ENCODE data around the gene CLCN3. TPM values are rescaled to one million over a fixed set of nuclear protein-coding genes. Genes with fewer than 3 reads are reported as not detected.
A peak's percentile ranks its signal among the peaks of the same experiment; 100 is the strongest.

The CLCN3 gene
- total RNA-seq, 1 donor from 2014 or later, result 54.1 TPM

- intact Hi-C loops (cut with micrococcal nuclease), result no loop called here
- Histone ChIP-seq H3K9me3 (replicated peaks) (no peaks in the 10 kb centered on the region), H3K27me3 (ENCODE audit: low read depth) (no peaks in the 10 kb centered on the region), H3K27ac (replicated peaks) (peak overlapping the region; percentile 62), H3K4me1 (peaks cover 87% of the 10 kb centered on the region), H3K4me3 (no peak overlapping the region), H3K36me3 (peaks cover 3% of the 10 kb centered on the region)
- no peak for DNase-seq
- TF ChIP-seq, protein P1, sequence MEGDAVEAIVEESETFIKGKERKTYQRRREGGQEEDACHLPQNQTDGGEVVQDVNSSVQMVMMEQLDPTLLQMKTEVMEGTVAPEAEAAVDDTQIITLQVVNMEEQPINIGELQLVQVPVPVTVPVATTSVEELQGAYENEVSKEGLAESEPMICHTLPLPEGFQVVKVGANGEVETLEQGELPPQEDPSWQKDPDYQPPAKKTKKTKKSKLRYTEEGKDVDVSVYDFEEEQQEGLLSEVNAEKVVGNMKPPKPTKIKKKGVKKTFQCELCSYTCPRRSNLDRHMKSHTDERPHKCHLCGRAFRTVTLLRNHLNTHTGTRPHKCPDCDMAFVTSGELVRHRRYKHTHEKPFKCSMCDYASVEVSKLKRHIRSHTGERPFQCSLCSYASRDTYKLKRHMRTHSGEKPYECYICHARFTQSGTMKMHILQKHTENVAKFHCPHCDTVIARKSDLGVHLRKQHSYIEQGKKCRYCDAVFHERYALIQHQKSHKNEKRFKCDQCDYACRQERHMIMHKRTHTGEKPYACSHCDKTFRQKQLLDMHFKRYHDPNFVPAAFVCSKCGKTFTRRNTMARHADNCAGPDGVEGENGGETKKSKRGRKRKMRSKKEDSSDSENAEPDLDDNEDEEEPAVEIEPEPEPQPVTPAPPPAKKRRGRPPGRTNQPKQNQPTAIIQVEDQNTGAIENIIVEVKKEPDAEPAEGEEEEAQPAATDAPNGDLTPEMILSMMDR (IDR thresholded peaks at IDR 0.05; ENCODE audit: borderline replicate concordance), result no peak
Observed at GRCh38 chr4:169625886-169626285, 5.5 kb downstream of the CLCN3 start.

DNA sequence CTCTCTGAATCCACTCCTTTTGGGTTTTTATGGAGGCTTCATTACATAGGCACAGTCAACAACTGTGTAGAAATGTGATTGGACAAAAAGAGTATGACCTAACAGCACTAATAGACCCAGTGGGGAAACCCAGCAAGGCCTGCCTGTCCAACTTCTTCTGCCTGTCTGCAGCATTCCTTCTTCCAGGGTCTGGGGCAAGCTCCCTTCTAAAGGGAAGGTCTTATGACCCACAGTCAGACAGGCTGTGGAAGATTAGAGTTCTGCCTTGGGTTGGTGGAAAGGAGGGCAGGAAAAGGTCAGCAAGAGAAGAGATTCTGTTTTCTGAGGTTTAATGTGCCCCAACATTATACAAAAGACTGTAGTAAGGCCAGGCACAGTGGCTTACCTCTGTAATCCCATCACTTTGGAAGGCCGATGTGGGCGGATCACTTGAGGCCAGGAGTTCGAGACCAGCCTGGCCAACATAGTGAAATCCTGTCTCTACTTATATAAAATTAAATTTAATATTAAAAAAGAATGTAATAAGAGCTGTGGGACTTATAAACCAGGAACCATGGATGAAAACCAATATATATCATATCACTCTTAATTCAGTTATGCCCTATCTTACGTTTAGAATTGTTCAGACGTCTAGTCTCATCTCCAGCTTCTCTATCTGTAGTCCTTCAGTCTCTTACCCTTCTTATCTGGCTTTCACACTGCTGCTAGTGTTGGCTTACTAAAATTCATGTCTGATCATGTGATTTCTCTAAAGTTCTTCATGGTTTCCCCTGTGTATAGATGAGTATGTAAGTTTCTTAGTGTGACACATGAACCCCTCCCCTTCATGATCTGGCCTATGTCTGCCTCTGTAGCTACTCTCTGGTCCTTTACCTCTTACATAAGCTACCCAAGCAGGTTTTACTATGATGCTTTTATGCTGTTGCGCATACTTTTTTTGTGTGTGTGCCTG, 6.2 kb downstream of the CLCN3 start:
- no peaks in the 10 kb centered on the region for H3K9me3 ChIP-seq (replicated peaks)
- H3K4me3 ChIP-seq, result no peak overlapping the region
- H3K27ac ChIP-seq (replicated peaks), result peak overlapping the region; percentile 62
- no peaks in the 10 kb centered on the region for H3K27me3 ChIP-seq (ENCODE audit: low read depth)
- TF ChIP-seq, protein P1 (IDR thresholded peaks at IDR 0.05; ENCODE audit: borderline replicate concordance), result no peak
- DNase-seq, result no peak
- intact Hi-C loops (cut with micrococcal nuclease), result no loop called here
- peaks cover 3% of the 10 kb centered on the region for H3K36me3 ChIP-seq
- H3K4me1 ChIP-seq, result peaks cover 79% of the 10 kb centered on the region

- peak overlapping the region; percentile 62 for H3K27ac ChIP-seq (replicated peaks)
- DNase-seq, result no peak
- TF ChIP-seq, protein P1 (IDR thresholded peaks at IDR 0.05; ENCODE audit: borderline replicate concordance), result no peak
- no peaks in the 10 kb centered on the region for H3K27me3 ChIP-seq (ENCODE audit: low read depth)
- no peak overlapping the region for H3K4me3 ChIP-seq
- H3K9me3 ChIP-seq (replicated peaks), result no peaks in the 10 kb centered on the region
- intact Hi-C loops (cut with micrococcal nuclease), result no loop called here
- H3K36me3 ChIP-seq, result peaks cover 3% of the 10 kb centered on the region
- H3K4me1 ChIP-seq, result peaks cover 72% of the 10 kb centered on the region
Observed at GRCh38 chr4:169627307-169627706, 6.9 kb downstream of the CLCN3 start.

- intact Hi-C loops (cut with micrococcal nuclease), result no loop called here
- H3K27me3 ChIP-seq (ENCODE audit: low read depth), result no peaks in the 10 kb centered on the region
- H3K36me3 ChIP-seq, result peaks cover 3% of the 10 kb centered on the region
- peaks cover 65% of the 10 kb centered on the region for H3K4me1 ChIP-seq
- no peak overlapping the region for H3K4me3 ChIP-seq
- peak overlapping the region; percentile 62 for H3K27ac ChIP-seq (replicated peaks)
- H3K9me3 ChIP-seq (replicated peaks), result no peaks in the 10 kb centered on the region
- no peak for DNase-seq
- TF ChIP-seq, protein P1 (IDR thresholded peaks at IDR 0.05; ENCODE audit: borderline replicate concordance), result no peak
Observed at GRCh38 chr4:169628579-169628978, 8.2 kb downstream of the CLCN3 start.

DNA sequence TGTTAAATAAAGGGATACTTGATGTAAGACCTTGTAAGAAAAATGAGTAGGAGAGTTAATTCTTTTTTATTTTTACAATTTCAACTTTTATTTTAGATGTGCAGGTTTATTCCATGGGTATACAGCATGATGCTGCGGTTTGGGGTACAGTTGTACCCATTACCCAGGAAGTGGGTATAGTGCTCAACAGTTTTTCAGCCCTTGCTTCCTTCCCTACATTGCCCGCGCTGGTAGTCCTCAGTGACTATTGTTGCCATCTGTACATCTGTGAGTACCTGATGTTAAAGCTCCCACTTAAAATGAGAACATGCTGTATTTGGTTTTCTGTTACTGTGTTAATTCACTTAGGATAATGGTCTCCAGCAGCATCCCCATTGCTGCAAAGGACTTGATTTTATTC, 9.7 kb downstream of the CLCN3 start:
- TF ChIP-seq, protein P1 (IDR thresholded peaks at IDR 0.05; ENCODE audit: borderline replicate concordance), result no peak
- Histone ChIP-seq H3K36me3 (peaks cover 3% of the 10 kb centered on the region), H3K27me3 (ENCODE audit: low read depth) (no peaks in the 10 kb centered on the region), H3K4me1 (peaks cover 71% of the 10 kb centered on the region), H3K4me3 (no peak overlapping the region), H3K9me3 (replicated peaks) (no peaks in the 10 kb centered on the region), H3K27ac (replicated peaks) (peak overlapping the region; percentile 62)
- DNase-seq, result no peak
- intact Hi-C loops (cut with micrococcal nuclease), result no loop called here
